Naive thymus-derived CD8-positive, alpha-beta T cell (primary cell): Measurements from ENCODE around the gene BAHCC1. TPM values are rescaled to one million over a fixed set of nuclear protein-coding genes. Genes with fewer than 3 reads are reported as not detected.

Source experiments
- ATAC-seq, 2 donors: fragments of 150-1000 bp; cut with Tn5 transposase in 1 of 2; sonication (Bioruptor Pico), chemical (Tn5 transposase) in 1 of 2; 1 replicate in 1 of 2; 2 replicates in 1 of 2; pipeline ENCODE4 v1.10.0; 2021; ENCODE audit warnings: mild to moderate bottlenecking in 2 of 2, moderate library complexity in 2 of 2
- POLR2A ChIA-PET: fragments of 350-600 bp; sonication (Branson Sonifier 250); formaldehyde crosslinking; loops from one replicate; lab custom pipeline; 2021; ENCODE audit warnings: antibody characterized with exemption; lab: Charles Lee
- DNase-seq, 10 donors: peaks; one replicate each; pipeline versions ENCODE4 v3.0.0 to v3.0.0-alpha.2; 2020 to 2022
- H3K27ac Mint-ChIP-seq, 10 donors: one replicate each; pipeline ENCODE4 v1.8.0; 2020 to 2022; ENCODE audit warnings: mild to moderate bottlenecking in 10 of 10, mixed read lengths in 10 of 10, moderate library complexity in 4 of 10, inconsistent platforms in 1 of 10
- H3K27me3 Mint-ChIP-seq, 5 donors: one replicate each; pipeline ENCODE4 v1.8.0; 2021 to 2022; ENCODE audit warnings: mixed read lengths in 5 of 5
- H3K36me3 Mint-ChIP-seq, 3 donors: one replicate each; pipeline ENCODE4 v1.8.0; 2020 to 2022; ENCODE audit warnings: mixed read lengths in 3 of 3, mild to moderate bottlenecking in 2 of 3, inconsistent platforms in 1 of 3
- H3K4me1 Mint-ChIP-seq, 4 donors: one replicate each; pipeline ENCODE4 v1.8.0; 2021 to 2022; ENCODE audit warnings: mixed read lengths in 4 of 4
- H3K4me3 Mint-ChIP-seq, 10 donors: one replicate each; pipeline ENCODE4 v1.8.0; 2020 to 2022; ENCODE audit warnings: mild to moderate bottlenecking in 10 of 10, mixed read lengths in 10 of 10, moderate library complexity in 6 of 10, inconsistent platforms in 1 of 10
- H3K9me3 Mint-ChIP-seq, 9 donors: one replicate each; pipeline ENCODE4 v1.8.0; 2020 to 2022; ENCODE audit warnings: mixed read lengths in 9 of 9, mild to moderate bottlenecking in 3 of 9, inconsistent platforms in 1 of 9, moderate library complexity in 1 of 9
- polyA plus RNA-seq, 3 donors: library from polyadenylated mRNA; unstranded; fragments of 300-500 nt; fragmentation: Illumina TruSeq; gene quantifications; one replicate each; pipeline ENCODE4 v1.2.3, GENCODE V29; 2021
- total RNA-seq, 8 experiments: library from RNA in 2 of 8; stranded (reverse) in 2 of 8; gene quantifications; one replicate each; pipeline ENCODE4 v1.2.3 and lab custom pipeline; 2021 to 2026

The BAHCC1 gene
- total and polyA plus RNA-seq, 5 experiments from 2014 or later, result not detected

GRCh38 chr17:81473019-81473418, 77.8 kb downstream of the BAHCC1 start:
- Mint-ChIP-seq H3K27me3 (no peaks in the 10 kb centered on the region), H3K27ac (no peak overlapping the region), H3K4me1 (no peaks in the 10 kb centered on the region), H3K36me3 (no peaks in the 10 kb centered on the region), H3K9me3 (no peaks in the 10 kb centered on the region), H3K4me3 (no peak overlapping the region)
- DNase-seq (no peak), ATAC-seq (no peak)
- POLR2A ChIA-PET, result no interaction called here

- H3K27ac Mint-ChIP-seq, result no peak overlapping the region
- H3K4me1 Mint-ChIP-seq, result no peaks in the 10 kb centered on the region
- no peak overlapping the region for H3K4me3 Mint-ChIP-seq
- no peak for ATAC-seq
- POLR2A ChIA-PET, result no interaction called here
- DNase-seq, result no peak
- H3K9me3 Mint-ChIP-seq, result no peaks in the 10 kb centered on the region
- no peaks in the 10 kb centered on the region for H3K36me3 Mint-ChIP-seq
- peaks cover 0 to 8% (median 5%) of the 10 kb centered on the region in 5 donors for H3K27me3 Mint-ChIP-seq
Observed at GRCh38 chr17:81474958-81475357, 79.7 kb downstream of the BAHCC1 start.

GRCh38 chr17:81476097-81476496, 80.8 kb downstream of the BAHCC1 start:
- POLR2A ChIA-PET, result no interaction called here
- DNase-seq (no peak), ATAC-seq (no peak)
- peaks cover 0 to 4% (median 2%) of the 10 kb centered on the region in 4 donors for H3K4me1 Mint-ChIP-seq
- no peaks in the 10 kb centered on the region for H3K9me3 Mint-ChIP-seq
- no peak overlapping the region for H3K4me3 Mint-ChIP-seq
- H3K27me3 Mint-ChIP-seq, result peaks cover 1 to 17% (median 5%) of the 10 kb centered on the region in 5 donors
- no peak overlapping the region for H3K27ac Mint-ChIP-seq
- H3K36me3 Mint-ChIP-seq, result no peaks in the 10 kb centered on the region

GRCh38 chr17:81476635-81477034, 81.4 kb downstream of the BAHCC1 start:
- no peaks in the 10 kb centered on the region for H3K36me3 Mint-ChIP-seq
- peak overlapping the region in 1 of 10 donors; percentile 39 for H3K27ac Mint-ChIP-seq
- POLR2A ChIA-PET, result no interaction called here
- ATAC-seq, result no peak
- peaks cover 1 to 17% (median 5%) of the 10 kb centered on the region in 5 donors for H3K27me3 Mint-ChIP-seq
- H3K9me3 Mint-ChIP-seq, result no peaks in the 10 kb centered on the region
- peaks cover 0 to 5% (median 2%) of the 10 kb centered on the region in 4 donors for H3K4me1 Mint-ChIP-seq
- no peak overlapping the region for H3K4me3 Mint-ChIP-seq
- DNase-seq, result no peak

- H3K27ac Mint-ChIP-seq, result no peak overlapping the region
- DNase-seq (no peak), ATAC-seq (no peak)
- no peak overlapping the region for H3K4me3 Mint-ChIP-seq
- no peaks in the 10 kb centered on the region for H3K36me3 Mint-ChIP-seq
- POLR2A ChIA-PET, result interaction anchor here (0.7 kb wide), 1 partner anchor 552 kb away, joined by 8 read pairs; no protein-coding TSS in a partner anchor
- H3K4me1 Mint-ChIP-seq, result peaks cover 0 to 9% (median 7%) of the 10 kb centered on the region in 4 donors
- peaks cover 1 to 21% (median 5%) of the 10 kb centered on the region in 5 donors for H3K27me3 Mint-ChIP-seq
- H3K9me3 Mint-ChIP-seq, result no peaks in the 10 kb centered on the region
Observed at GRCh38 chr17:81477173-81477572, 81.9 kb downstream of the BAHCC1 start.

GRCh38 chr17:81478119-81478518, 82.9 kb downstream of the BAHCC1 start:
- Mint-ChIP-seq H3K4me3 (peak overlapping the region in 1 of 10 donors; percentile 58), H3K36me3 (no peaks in the 10 kb centered on the region), H3K4me1 (peaks cover 3 to 17% (median 12%) of the 10 kb centered on the region in 4 donors), H3K9me3 (no peaks in the 10 kb centered on the region), H3K27ac (no peak overlapping the region), H3K27me3 (peaks cover 1 to 21% (median 8%) of the 10 kb centered on the region in 5 donors)
- ATAC-seq (no peak), DNase-seq (no peak)
- POLR2A ChIA-PET, result interaction anchor here (0.5 to 0.6 kb wide), 2 partner anchors 12 to 52 kb away, joined by 3 read pairs; no protein-coding TSS in a partner anchor

- H3K27me3 Mint-ChIP-seq, result peaks cover 1 to 21% (median 8%) of the 10 kb centered on the region in 5 donors
- ATAC-seq, result no peak
Observed at GRCh38 chr17:81479175-81480071, 84.2 kb downstream of the BAHCC1 start.

GRCh38 chr17:81480140-81481072, 85.1 kb downstream of the BAHCC1 start:
- Mint-ChIP-seq H3K4me3 (peak overlapping the region in 9 of 10 donors; percentile 11 to 43 (median 29)), H3K27me3 (peaks cover 1 to 21% (median 8%) of the 10 kb centered on the region in 5 donors), H3K9me3 (no peaks in the 10 kb centered on the region), H3K36me3 (no peaks in the 10 kb centered on the region), H3K4me1 (peaks cover 3 to 21% (median 12%) of the 10 kb centered on the region in 4 donors), H3K27ac (peak overlapping the region in 1 of 10 donors; percentile 85)
- DNase-seq, result no peak
- POLR2A ChIA-PET, result interaction anchor here (10.9 kb wide), 1 partner anchor 31 kb away, joined by 176 read pairs; the partner anchor contains the start of gene ACTG1
- ATAC-seq, result no peak

More at GRCh38 chr17:81479175-81480071, 84.2 kb downstream of the BAHCC1 start:
- Mint-ChIP-seq H3K27ac (peak overlapping the region in 1 of 10 donors; percentile 66), H3K36me3 (no peaks in the 10 kb centered on the region), H3K4me1 (peaks cover 3 to 21% (median 12%) of the 10 kb centered on the region in 4 donors), H3K9me3 (no peaks in the 10 kb centered on the region), H3K4me3 (peak overlapping the region in 1 of 10 donors; percentile 16)
- DNase-seq, result peak in 1 of 10 donors; percentile 41
- POLR2A ChIA-PET, result no interaction called here

- H3K9me3 Mint-ChIP-seq, result no peaks in the 10 kb centered on the region
- peak overlapping the region in 1 of 10 donors; percentile 85 for H3K27ac Mint-ChIP-seq
- no peaks in the 10 kb centered on the region for H3K36me3 Mint-ChIP-seq
- H3K4me1 Mint-ChIP-seq, result peaks cover 4 to 25% (median 12%) of the 10 kb centered on the region in 4 donors
- POLR2A ChIA-PET, result interaction anchor here (1.5 to 10.9 kb wide), 2 partner anchors 30 to 186 kb away, joined by 3 to 176 read pairs; partner anchors contain the start of genes ACTG1 and SLC38A10
- DNase-seq, result peak; percentile 53 to 84 (median 70)
- H3K27me3 Mint-ChIP-seq, result peaks cover 1 to 25% (median 12%) of the 10 kb centered on the region in 5 donors
- peak; percentile 79 to 81 for ATAC-seq
- H3K4me3 Mint-ChIP-seq, result peak overlapping the region; percentile 69 to 83 (median 76)
Observed at GRCh38 chr17:81481073-81481799, 86.0 kb downstream of the BAHCC1 start.

GRCh38 chr17:81481815-81482505, 86.7 kb downstream of the BAHCC1 start:
- Mint-ChIP-seq H3K4me1 (peaks cover 4 to 27% (median 13%) of the 10 kb centered on the region in 4 donors), H3K9me3 (no peaks in the 10 kb centered on the region), H3K27me3 (peaks cover 1 to 25% (median 13%) of the 10 kb centered on the region in 5 donors), H3K4me3 (peak overlapping the region; percentile 69 to 83 (median 76)), H3K36me3 (no peaks in the 10 kb centered on the region), H3K27ac (peak overlapping the region in 2 of 10 donors; percentile 25 to 34)
- no peak for ATAC-seq
- DNase-seq, result no peak
- POLR2A ChIA-PET, result interaction anchor here (1.5 to 10.9 kb wide), 2 partner anchors 30 to 186 kb away, joined by 3 to 176 read pairs; partner anchors contain the start of genes ACTG1 and SLC38A10

GRCh38 chr17:81482673-81483072, 87.4 kb downstream of the BAHCC1 start:
- H3K4me1 Mint-ChIP-seq, result peaks cover 4 to 30% (median 14%) of the 10 kb centered on the region in 4 donors
- POLR2A ChIA-PET, result interaction anchor here (1.5 to 10.9 kb wide), 2 partner anchors 29 to 187 kb away, joined by 3 to 176 read pairs; partner anchors contain the start of genes ACTG1 and SLC38A10
- no peaks in the 10 kb centered on the region for H3K9me3 Mint-ChIP-seq
- no peaks in the 10 kb centered on the region for H3K36me3 Mint-ChIP-seq
- peak overlapping the region in 9 of 10 donors; percentile 19 to 83 (median 66) for H3K4me3 Mint-ChIP-seq
- no peak for ATAC-seq
- peak overlapping the region in 2 of 10 donors; percentile 49 to 80 for H3K27ac Mint-ChIP-seq
- peaks cover 1 to 25% (median 13%) of the 10 kb centered on the region in 5 donors for H3K27me3 Mint-ChIP-seq
- no peak for DNase-seq
